NOMO-1 treated with dmso at 0.1 percent for 144 hours (cell line): Measurements from ENCODE around the gene CHIA.

Experiments
- DNase-seq: peaks from one replicate; lab custom pipeline; 2025; ENCODE audit not compliant: unreplicated experiment; lab: John Stamatoyannopoulos, UW

The CHIA gene

DNA sequence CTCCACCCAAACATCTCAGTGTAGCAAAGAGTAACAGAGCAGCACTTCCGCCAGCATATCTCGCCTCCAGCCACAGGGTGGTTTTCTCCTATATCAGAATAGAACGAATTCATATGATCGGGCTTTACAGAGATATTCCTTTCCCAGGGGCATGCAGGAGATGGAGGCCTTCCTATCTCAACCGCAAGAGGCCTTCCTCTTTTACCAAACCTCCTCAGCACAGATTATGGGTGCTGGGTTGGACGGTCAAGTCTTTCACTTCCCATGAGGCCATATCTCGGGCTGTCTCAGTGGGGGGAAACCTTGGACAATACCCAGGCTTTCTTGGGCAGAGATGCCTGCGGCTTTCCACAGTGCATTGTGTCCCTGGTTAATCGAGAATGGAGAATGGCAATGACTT lies 71.1 kb downstream of the CHIA start:
- peak; percentile 4 for DNase-seq

DNA sequence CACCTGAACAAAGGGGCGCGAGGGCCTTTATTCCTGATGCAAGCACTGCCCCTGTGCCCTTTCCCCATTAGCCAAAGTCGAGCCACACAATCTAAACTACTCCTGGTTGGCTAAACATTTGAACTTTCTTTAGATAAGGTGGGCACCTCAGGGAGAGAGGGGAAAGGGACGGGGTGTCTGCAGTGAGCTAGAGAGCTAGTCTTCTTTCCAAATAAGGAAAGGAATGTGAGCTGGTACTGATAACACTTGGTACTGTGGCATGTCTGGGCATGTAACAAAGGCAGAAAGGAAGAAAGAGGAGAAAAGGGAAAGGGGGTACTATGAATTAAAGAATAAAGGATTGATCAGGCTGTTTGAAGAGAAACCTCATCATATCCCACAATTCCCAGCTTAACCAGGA lies 74.0 kb downstream of the CHIA start:
- no peak for DNase-seq

DNA sequence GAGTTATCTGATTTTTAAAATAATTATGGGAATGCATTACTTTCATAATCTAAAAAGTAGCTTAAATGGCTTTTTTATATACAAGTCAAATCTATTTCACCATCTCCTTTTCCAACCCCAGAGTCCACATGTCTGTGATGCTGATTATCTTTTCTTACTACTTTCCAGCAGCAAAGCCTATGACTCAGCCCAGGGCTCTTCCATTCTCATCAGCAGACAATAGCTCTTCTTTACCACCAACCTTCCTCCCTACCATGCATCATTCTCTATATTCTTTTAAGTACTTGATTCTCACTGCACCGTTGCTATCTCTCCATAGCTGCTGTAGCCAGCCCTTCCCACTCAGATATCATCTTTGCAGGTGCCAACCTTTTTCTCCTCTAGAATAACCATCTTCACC lies 75.6 kb downstream of the CHIA start:
- DNase-seq = no peak

DNA sequence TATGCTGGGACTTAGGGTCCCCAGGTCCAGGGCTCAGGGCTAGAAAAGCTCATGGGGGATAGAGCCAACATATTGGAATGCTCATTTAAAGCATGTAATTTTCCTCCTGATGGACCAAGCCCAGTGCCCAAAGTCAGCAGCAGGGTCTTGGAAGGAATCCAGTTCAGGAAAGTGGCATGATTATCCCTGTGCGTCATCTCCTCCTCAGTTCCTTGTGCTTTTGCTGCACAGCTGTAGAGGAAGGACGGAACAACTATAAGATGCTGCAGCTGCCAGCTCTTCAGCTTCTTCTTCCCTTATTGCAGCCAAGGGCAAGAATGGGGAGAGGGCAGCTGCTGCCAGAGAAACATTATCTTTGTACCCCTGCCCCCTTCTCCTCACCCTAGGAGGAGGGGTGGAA lies 78.5 kb downstream of the CHIA start:
- no peak for DNase-seq

DNA sequence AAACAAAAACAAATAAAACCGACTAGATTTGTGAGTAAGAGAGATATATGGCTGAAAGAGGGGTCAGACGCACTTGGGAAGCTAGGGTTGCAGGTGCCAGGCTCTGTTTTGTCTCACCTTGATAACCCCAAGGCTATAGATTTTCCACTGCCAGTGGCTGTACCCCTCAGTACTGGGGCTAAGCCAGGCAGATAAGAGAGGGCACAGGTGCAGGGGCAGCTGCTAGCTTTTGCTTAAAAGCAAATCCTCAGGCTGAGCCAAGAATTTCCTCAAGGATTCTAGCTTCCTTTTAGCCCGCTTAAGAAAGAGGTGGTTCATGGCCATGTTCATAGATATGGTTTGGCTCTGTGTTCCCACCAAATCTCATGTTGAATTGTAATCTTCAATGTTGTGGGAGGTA lies 79.0 kb downstream of the CHIA start:
- DNase-seq = no peak
